ENCODE data around the gene MTMR3.

MTMR3 gene

GRCh38 chr22:29945435-29945834, 62.5 kb downstream of the MTMR3 start:
- no peak for TF ChIP-seq CTCF (IDR thresholded peaks at IDR 0.05)

- TF ChIP-seq CTCF (IDR thresholded peaks at IDR 0.05) = no peak
These were observed 63.2 kb downstream of the MTMR3 start for GRCh38 chr22:29946220-29946619.

GRCh38 chr22:29947410-29948384, 64.7 kb downstream of the MTMR3 start:
- no peak for TF ChIP-seq CTCF (IDR thresholded peaks at IDR 0.05)

- TF ChIP-seq CTCF (IDR thresholded peaks at IDR 0.05) = no peak
These were observed 65.4 kb downstream of the MTMR3 start for GRCh38 chr22:29948385-29948769.

GRCh38 chr22:29949872-29950271, 66.9 kb downstream of the MTMR3 start:
- no peak for TF ChIP-seq CTCF (IDR thresholded peaks at IDR 0.05)

- no peak for TF ChIP-seq CTCF (IDR thresholded peaks at IDR 0.05)
These were observed 68.9 kb downstream of the MTMR3 start for GRCh38 chr22:29951791-29952413.

GRCh38 chr22:29954203-29954855, 71.4 kb downstream of the MTMR3 start:
- no peak for TF ChIP-seq CTCF (IDR thresholded peaks at IDR 0.05)

Data from LNCAP (cell line).